OCI-LY3 (cell line): ENCODE measurements around the gene NDUFB8.

ENCODE experiments used
- EZH2phosphoT487 ChIP-seq: fragments of 200-600 bp; shearing (Covaris generic); IDR thresholded peaks from 2 replicates; pipeline ENCODE4 v1.6.1; 2018; ENCODE audit warnings: antibody characterized with exemption, mixed run types, low read depth
- TF ChIP-seq, protein P1 (sequence below): fragments of 200-600, 300-600 bp; sonication (generic); IDR thresholded peaks from 2 replicates; pipeline ENCODE4 v1.5.1; 2014; ENCODE audit warnings: antibody characterized with exemption, low read length, low read depth

DNA sequence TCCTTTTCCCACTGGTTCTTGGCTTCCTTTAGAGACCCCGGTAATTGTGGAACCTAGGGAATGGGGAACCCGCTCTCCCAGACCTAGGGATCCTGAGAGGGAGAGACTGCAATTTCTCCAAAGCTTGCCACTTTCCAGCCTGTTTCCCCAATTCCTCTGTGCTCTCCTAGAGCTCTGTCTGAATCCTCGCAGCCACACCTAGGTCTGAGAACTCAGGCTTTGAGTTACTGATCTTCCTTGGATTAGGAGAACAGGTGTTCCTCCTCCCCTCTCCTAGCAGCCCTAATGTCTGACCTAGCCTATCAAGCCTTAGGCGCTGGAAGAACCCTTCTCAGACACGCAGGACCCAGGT lies 46.9 kb downstream of the NDUFB8 start:
- TF ChIP-seq, protein P1, sequence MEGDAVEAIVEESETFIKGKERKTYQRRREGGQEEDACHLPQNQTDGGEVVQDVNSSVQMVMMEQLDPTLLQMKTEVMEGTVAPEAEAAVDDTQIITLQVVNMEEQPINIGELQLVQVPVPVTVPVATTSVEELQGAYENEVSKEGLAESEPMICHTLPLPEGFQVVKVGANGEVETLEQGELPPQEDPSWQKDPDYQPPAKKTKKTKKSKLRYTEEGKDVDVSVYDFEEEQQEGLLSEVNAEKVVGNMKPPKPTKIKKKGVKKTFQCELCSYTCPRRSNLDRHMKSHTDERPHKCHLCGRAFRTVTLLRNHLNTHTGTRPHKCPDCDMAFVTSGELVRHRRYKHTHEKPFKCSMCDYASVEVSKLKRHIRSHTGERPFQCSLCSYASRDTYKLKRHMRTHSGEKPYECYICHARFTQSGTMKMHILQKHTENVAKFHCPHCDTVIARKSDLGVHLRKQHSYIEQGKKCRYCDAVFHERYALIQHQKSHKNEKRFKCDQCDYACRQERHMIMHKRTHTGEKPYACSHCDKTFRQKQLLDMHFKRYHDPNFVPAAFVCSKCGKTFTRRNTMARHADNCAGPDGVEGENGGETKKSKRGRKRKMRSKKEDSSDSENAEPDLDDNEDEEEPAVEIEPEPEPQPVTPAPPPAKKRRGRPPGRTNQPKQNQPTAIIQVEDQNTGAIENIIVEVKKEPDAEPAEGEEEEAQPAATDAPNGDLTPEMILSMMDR: no peak; the same call in 1 of the 2 replicates
- no peak for TF ChIP-seq EZH2phosphoT487
